Activated naive CD4-positive, alpha-beta T cell treated with anti-CD3 and anti-CD28 coated beads for 36 hours (primary cell): ENCODE results near the gene LAMB3. TPM values are rescaled to one million over a fixed set of nuclear protein-coding genes. Genes with fewer than 3 reads are reported as not detected.
"Not testable (repeated sequence)": the region's sequence is repeated elsewhere in the genome, so short reads cannot be mapped to it uniquely, and the experiment has no call there.

ENCODE experiments used
- CTCF ChIA-PET: fragments of 350-600 bp; sonication (Branson Sonifier 250); formaldehyde crosslinking; loops from one replicate; lab custom pipeline; 2021; ENCODE audit warnings: antibody characterized with exemption; lab: Charles Lee
- DNase-seq: peaks from one replicate; pipeline ENCODE4 v3.0.0-alpha.2; 2020
- H3K27ac Mint-ChIP-seq: one replicate; pipeline ENCODE4 v1.8.0; 2021; ENCODE audit warnings: mild to moderate bottlenecking, mixed read lengths
- H3K27me3 Mint-ChIP-seq: one replicate; pipeline ENCODE4 v1.8.0; 2021; ENCODE audit warnings: low read depth, mixed read lengths
- H3K36me3 Mint-ChIP-seq: one replicate; pipeline ENCODE4 v1.8.0; 2021; ENCODE audit warnings: low read depth, mixed read lengths
- H3K4me1 Mint-ChIP-seq: one replicate; pipeline ENCODE4 v1.8.0; 2021; ENCODE audit warnings: low read depth, mixed read lengths
- H3K4me3 Mint-ChIP-seq: one replicate; pipeline ENCODE4 v1.8.0; 2021; ENCODE audit warnings: mild to moderate bottlenecking, moderate library complexity, mixed read lengths
- H3K9me3 Mint-ChIP-seq: one replicate; pipeline ENCODE4 v1.8.0; 2021; ENCODE audit warnings: mixed read lengths
- intact Hi-C: fragments of 100-400 bp; cut with micrococcal nuclease; formaldehyde crosslinking; loops from one replicate; pipeline ENCODE4 v1.15.1; 2023
- total RNA-seq, 2 experiments: library from RNA; stranded (reverse); gene quantifications; one replicate each; pipeline ENCODE4 v1.2.3, GENCODE V29; 2021

LAMB3 gene
- 10 to 100 TPM; 11.8 to 13.0 TPM for total RNA-seq

- CTCF ChIA-PET, result interaction anchor here (0.7 to 1.8 kb wide), 11 partner anchors 21 to 87 kb away, joined by 3 to 7 read pairs (median 4); partner anchors contain the start of gene G0S2
- H3K27me3 Mint-ChIP-seq, result no peaks in the 10 kb centered on the region
- H3K4me3 Mint-ChIP-seq, result peak within 1 kb of the TSS; percentile 36
These were observed at the start of gene LAMB3 for GRCh38 chr1:209652121-209652735. Gene LAMB3, minus strand, starts transcription at chr1:209652425. Its CDS starts 1,481 bp downstream, at chr1:209650944.

DNA sequence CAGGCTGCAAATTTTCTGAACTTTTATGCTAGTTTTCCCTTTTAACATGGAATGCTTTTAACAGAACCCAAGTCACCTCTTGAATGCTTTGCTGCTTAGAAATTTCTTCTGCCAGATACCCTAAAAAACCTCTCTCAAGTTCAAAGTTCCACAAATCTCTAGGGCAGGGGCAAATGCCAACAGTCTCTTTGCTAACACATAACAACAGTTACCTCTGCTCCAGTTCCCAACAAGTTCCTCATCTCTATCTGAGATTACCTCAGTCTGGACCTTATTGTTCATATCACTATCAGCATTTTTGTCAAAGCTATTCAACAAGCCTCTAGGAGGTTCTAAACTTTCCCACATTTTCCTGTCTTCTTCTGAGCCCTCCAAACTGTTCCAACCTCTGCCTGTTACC, 48.5 kb upstream of the LAMB3 start:
- peak overlapping the region; percentile 11 for H3K4me3 Mint-ChIP-seq
- peaks cover 78% of the 10 kb centered on the region for H3K4me1 Mint-ChIP-seq
- H3K9me3 Mint-ChIP-seq, H3K27me3 Mint-ChIP-seq, intact Hi-C loops, DNase-seq: not testable (repeated sequence)
- H3K27ac Mint-ChIP-seq, result peak overlapping the region; percentile 70
- H3K36me3 Mint-ChIP-seq, result peaks cover 10% of the 10 kb centered on the region
- CTCF ChIA-PET, result interaction anchor here (0.6 to 1.3 kb wide), 3 partner anchors 27 to 48 kb away, joined by 4 read pairs; no protein-coding TSS in a partner anchor

More at GRCh38 chr1:209652121-209652735, at the start of gene LAMB3:
- peak within 1 kb of the TSS; percentile 51 for H3K27ac Mint-ChIP-seq
- no peak for DNase-seq
- no peaks in the 10 kb centered on the region for H3K36me3 Mint-ChIP-seq
- no peaks in the 10 kb centered on the region for H3K9me3 Mint-ChIP-seq
- peaks cover 50% of the 10 kb centered on the region for H3K4me1 Mint-ChIP-seq
- intact Hi-C loops, result no loop called here

- peaks cover 10% of the 10 kb centered on the region for H3K36me3 Mint-ChIP-seq
- intact Hi-C loops, result no loop called here
- H3K27me3 Mint-ChIP-seq, result no peaks in the 10 kb centered on the region
These were observed 44.9 kb upstream of the LAMB3 start for GRCh38 chr1:209697126-209697525.

DNA sequence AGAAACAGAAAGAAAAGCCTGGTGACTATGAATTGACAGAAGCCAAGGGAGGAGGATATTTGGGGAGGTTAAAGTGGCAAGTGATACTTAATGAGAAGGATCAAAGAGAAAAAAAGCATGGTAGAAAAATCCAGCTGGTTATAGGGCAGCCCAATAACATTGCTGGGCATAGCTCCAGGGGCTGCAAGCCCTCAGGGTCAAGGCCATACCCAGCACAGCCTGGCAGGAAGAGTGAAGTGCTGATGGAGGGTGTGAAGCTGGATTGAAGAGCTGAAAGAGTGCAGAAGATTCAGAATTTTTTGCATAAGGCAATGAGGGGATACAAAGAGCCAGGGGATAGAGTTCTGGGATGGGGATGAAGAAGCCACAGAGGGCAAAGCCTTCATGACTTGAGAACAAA, 44.4 kb upstream of the LAMB3 start:
- no peak overlapping the region for H3K4me3 Mint-ChIP-seq
- intact Hi-C loops, result no loop called here
- CTCF ChIA-PET, result interaction anchor here (0.8 to 2.7 kb wide), 8 partner anchors 9 to 120 kb away, joined by 3 to 11 read pairs (median 4); no protein-coding TSS in a partner anchor
- H3K27ac Mint-ChIP-seq, result peak overlapping the region; percentile 92
- no peak for DNase-seq
- no peaks in the 10 kb centered on the region for H3K9me3 Mint-ChIP-seq
- H3K4me1 Mint-ChIP-seq, result peaks cover 81% of the 10 kb centered on the region
- no peaks in the 10 kb centered on the region for H3K27me3 Mint-ChIP-seq
- peaks cover 10% of the 10 kb centered on the region for H3K36me3 Mint-ChIP-seq

More at GRCh38 chr1:209697126-209697525, 44.9 kb upstream of the LAMB3 start:
- Mint-ChIP-seq H3K27ac (peak overlapping the region; percentile 92), H3K9me3 (no peaks in the 10 kb centered on the region), H3K4me1 (peaks cover 84% of the 10 kb centered on the region), H3K4me3 (no peak overlapping the region)
- CTCF ChIA-PET, result interaction anchor here (0.7 to 2.7 kb wide), 10 partner anchors 9 to 120 kb away, joined by 3 to 11 read pairs (median 4); no protein-coding TSS in a partner anchor
- DNase-seq, result no peak

DNA sequence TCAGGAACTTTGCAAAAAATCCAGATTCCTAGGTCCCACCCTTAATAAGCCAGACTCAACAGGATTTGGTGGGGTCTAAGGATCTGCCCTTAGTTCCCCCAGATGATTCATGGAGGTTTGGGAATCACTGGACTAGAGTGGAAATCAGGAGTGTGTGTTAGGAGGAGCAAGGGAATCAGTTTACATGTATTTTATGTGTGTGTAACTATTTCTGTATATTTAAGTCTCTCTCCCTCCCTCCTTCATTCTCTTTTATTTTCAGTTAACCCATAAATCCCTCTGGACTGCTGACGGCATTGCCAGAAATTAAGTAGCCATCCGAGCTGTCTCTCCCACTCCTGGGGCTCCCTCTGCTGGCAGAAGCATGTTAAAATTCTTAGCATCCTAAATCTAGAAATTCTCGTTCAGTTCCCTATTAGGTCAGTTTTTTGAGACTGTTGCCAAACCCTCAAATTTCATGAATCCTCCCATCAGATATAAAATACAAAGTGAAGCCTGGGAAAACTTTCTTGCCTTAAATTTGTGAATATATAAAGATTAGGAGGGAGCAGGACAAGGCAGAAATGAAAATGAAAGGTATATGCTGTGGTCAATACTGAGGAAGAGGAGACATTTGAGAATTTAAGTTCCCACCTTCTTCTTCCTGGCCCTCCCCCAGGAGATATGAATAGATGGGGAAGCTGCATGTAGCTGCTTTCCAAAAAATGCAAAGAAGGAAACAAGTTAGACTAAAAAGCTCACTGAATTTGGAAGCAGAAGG, 40.7 kb upstream of the LAMB3 start:
- Mint-ChIP-seq H3K27ac (peak overlapping the region; percentile 59), H3K27me3 (no peaks in the 10 kb centered on the region), H3K9me3 (no peaks in the 10 kb centered on the region), H3K4me3 (no peak overlapping the region), H3K4me1 (peaks cover 68% of the 10 kb centered on the region), H3K36me3 (peaks cover 4% of the 10 kb centered on the region)
- DNase-seq, result peak; percentile 91
- intact Hi-C loops, result loop anchor here (1.0 kb wide), 7 partner anchors 44 to 124 kb away; no protein-coding TSS in a partner anchor
- CTCF ChIA-PET, result interaction anchor here (0.6 to 2.7 kb wide), 34 partner anchors 11 to 127 kb away, joined by 3 to 17 read pairs (median 4); partner anchors contain the start of gene HSD11B1

DNA sequence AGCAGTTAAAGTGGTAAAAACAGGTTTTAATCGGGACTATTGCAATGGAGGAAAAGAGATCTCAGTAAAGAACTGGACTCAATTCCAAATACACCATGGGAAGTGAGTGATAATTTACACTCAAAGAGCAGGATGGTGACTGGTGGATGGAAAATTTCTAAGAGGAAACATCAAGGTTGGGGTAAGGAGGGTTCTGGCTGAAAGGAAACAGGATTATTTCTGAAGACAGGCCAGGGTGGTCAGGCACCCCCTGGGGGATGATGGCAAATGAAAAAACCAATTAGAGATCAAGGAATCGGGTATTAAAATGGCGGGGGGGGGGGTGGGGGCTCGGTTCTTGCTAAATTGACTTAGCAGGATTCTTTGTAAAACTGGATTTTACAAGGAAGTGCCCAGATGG, 40.1 kb upstream of the LAMB3 start:
- DNase-seq, result no peak
- peak overlapping the region; percentile 43 for H3K27ac Mint-ChIP-seq
- CTCF ChIA-PET, result interaction anchor here (0.7 to 2.7 kb wide), 19 partner anchors 12 to 126 kb away, joined by 3 to 12 read pairs (median 3); partner anchors contain the start of gene HSD11B1
- H3K4me1 Mint-ChIP-seq, result peaks cover 70% of the 10 kb centered on the region
- no peak overlapping the region for H3K4me3 Mint-ChIP-seq
- no peaks in the 10 kb centered on the region for H3K27me3 Mint-ChIP-seq
- H3K36me3 Mint-ChIP-seq, result peaks cover 4% of the 10 kb centered on the region
- intact Hi-C loops, result no loop called here
- no peaks in the 10 kb centered on the region for H3K9me3 Mint-ChIP-seq

- CTCF ChIA-PET, result interaction anchor here (0.7 to 2.6 kb wide), 15 partner anchors 9 to 124 kb away, joined by 3 to 8 read pairs (median 3); no protein-coding TSS in a partner anchor
- Mint-ChIP-seq H3K36me3 (peaks cover 4% of the 10 kb centered on the region), H3K4me1 (peaks cover 70% of the 10 kb centered on the region), H3K4me3 (no peak overlapping the region), H3K27me3 (no peaks in the 10 kb centered on the region), H3K9me3 (no peaks in the 10 kb centered on the region), H3K27ac (no peak overlapping the region)
- no peak for DNase-seq
- intact Hi-C loops, result no loop called here
These were observed 39.0 kb upstream of the LAMB3 start for GRCh38 chr1:209691237-209691636.

GRCh38 chr1:209689477-209689876, 37.3 kb upstream of the LAMB3 start:
- CTCF ChIA-PET, result interaction anchor here (0.7 to 2.5 kb wide), 8 partner anchors 10 to 114 kb away, joined by 3 to 7 read pairs (median 5); partner anchors contain the start of gene G0S2
- peaks cover 4% of the 10 kb centered on the region for H3K36me3 Mint-ChIP-seq
- no peak overlapping the region for H3K4me3 Mint-ChIP-seq
- peak; percentile 26 for DNase-seq
- no peak overlapping the region for H3K27ac Mint-ChIP-seq
- intact Hi-C loops, result no loop called here
- H3K27me3 Mint-ChIP-seq, result no peaks in the 10 kb centered on the region
- H3K4me1 Mint-ChIP-seq, result peaks cover 70% of the 10 kb centered on the region
- H3K9me3 Mint-ChIP-seq, result no peaks in the 10 kb centered on the region

GRCh38 chr1:209688746-209689234, 36.6 kb upstream of the LAMB3 start:
- Mint-ChIP-seq H3K36me3 (peaks cover 4% of the 10 kb centered on the region), H3K4me3 (no peak overlapping the region), H3K27ac (no peak overlapping the region), H3K27me3 (no peaks in the 10 kb centered on the region), H3K4me1 (peaks cover 63% of the 10 kb centered on the region), H3K9me3 (no peaks in the 10 kb centered on the region)
- DNase-seq, result no peak
- intact Hi-C loops, result no loop called here
- CTCF ChIA-PET, result interaction anchor here (0.9 to 2.3 kb wide), 9 partner anchors 9 to 122 kb away, joined by 3 to 10 read pairs (median 5); partner anchors contain the start of genes CAMK1G and G0S2

DNA sequence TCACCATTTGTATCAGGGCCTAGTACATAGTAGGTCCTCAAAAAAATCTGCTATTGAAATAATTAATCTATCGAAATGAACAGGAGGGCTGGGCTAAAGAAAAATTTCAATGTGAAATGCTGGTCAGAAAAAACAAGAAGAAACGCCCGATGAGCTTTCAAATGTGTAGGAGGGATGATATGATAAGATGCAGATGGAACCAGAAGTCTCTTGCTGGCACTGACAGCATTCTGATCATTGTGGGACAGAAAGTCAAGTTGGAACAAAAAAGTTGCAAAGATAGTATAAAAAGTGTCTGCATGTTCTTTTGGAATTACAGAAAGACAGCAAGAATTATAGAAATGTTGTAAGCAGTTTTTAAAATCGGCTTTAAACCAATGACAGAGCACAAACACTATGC, 34.1 kb upstream of the LAMB3 start:
- intact Hi-C loops, result loop anchor here (1.0 kb wide), 1 partner anchor 13 kb away; no protein-coding TSS in a partner anchor
- CTCF ChIA-PET, result interaction anchor here (0.6 to 5.3 kb wide), 7 partner anchors 17 to 1600 kb away, joined by 3 to 17 read pairs (median 4); no protein-coding TSS in a partner anchor

GRCh38 chr1:209685821-209686220, 33.6 kb upstream of the LAMB3 start:
- DNase-seq, result peak; percentile 74
- H3K27ac Mint-ChIP-seq, result no peak overlapping the region

More for the DNA sequence above, 34.1 kb upstream of the LAMB3 start:
- Mint-ChIP-seq H3K9me3 (no peaks in the 10 kb centered on the region), H3K36me3 (peaks cover 4% of the 10 kb centered on the region), H3K4me1 (peaks cover 47% of the 10 kb centered on the region), H3K27ac (peak overlapping the region; percentile 4), H3K27me3 (no peaks in the 10 kb centered on the region), H3K4me3 (peak overlapping the region; percentile 28)
- no peak for DNase-seq

More at GRCh38 chr1:209685821-209686220, 33.6 kb upstream of the LAMB3 start:
- intact Hi-C loops, result loop anchor here (1.0 kb wide), 1 partner anchor 13 kb away; no protein-coding TSS in a partner anchor
- no peaks in the 10 kb centered on the region for H3K9me3 Mint-ChIP-seq
- H3K4me3 Mint-ChIP-seq, result peak overlapping the region; percentile 28
- H3K36me3 Mint-ChIP-seq, result peaks cover 5% of the 10 kb centered on the region
- CTCF ChIA-PET, result interaction anchor here (0.7 to 5.3 kb wide), 7 partner anchors 9 to 79 kb away, joined by 3 to 17 read pairs (median 4); no protein-coding TSS in a partner anchor
- H3K4me1 Mint-ChIP-seq, result peaks cover 47% of the 10 kb centered on the region
- H3K27me3 Mint-ChIP-seq, result no peaks in the 10 kb centered on the region
